AG08396 (cell line): ENCODE data around the gene FBXO31.
"Not testable (repeated sequence)": the region's sequence is repeated elsewhere in the genome, so short reads cannot be mapped to it uniquely, and the experiment has no call there.

ENCODE experiments used
- DNase-seq: peaks from one replicate; pipeline ENCODE4 v3.0.0; 2012; ENCODE audit warnings: low spot score, mixed read lengths

FBXO31 gene

DNA sequence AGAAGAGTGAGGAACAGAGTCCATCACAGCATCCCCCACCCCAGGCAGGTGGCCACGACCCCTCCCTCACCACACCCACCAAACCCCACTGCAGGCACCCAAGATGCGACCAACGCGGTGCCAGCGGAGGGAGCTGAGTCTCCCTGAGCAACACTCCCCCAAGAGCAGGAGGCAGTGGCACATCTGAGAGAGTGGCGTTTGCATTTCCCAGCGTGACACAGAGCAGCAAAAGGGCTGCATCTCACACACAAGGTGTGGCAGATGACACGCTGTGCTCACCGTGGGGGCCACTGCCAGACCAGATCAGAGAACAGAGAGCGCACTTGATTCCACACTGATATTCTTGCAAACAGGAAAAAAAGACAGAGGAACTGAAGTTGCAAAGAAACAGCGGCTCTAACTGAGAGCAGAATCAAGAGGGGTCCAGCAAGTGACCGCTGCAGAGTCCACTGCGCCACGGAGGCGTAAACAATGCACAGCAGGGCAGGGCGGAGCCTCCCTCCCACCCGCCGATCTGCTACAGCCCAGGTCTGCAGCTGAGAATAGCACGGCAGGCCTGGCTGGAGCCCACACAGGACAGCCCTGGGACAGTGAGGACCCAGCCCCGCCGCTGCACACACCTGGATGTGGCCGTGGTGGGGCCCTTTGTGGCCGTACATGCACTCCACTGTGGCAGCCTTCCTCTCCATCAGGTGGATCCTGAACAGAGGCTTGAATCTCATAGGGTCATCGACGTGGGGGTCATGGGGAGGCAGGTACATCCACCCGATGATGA is 40.4 kb downstream of the FBXO31 start:
- no peak for DNase-seq

DNA sequence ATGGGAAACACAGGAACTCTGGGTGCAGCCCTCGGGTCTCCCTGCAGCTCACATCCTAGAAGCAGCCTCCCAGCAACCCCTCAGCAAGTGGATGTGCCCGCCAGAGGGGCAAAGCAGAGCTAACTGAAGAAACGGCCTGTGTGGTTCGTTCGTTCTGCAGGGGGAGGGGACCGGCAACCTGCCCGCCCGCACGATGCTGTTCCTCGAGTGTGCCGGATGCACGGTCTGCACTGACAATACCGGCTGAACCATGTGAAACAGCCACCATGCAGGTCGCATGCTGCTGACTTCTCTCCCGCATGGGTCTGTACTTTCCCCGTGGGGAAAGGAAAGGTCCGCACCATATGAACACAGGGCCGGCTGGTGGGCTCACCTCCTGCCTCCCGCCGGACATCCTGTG is 41.1 kb downstream of the FBXO31 start:
- no peak for DNase-seq

DNA sequence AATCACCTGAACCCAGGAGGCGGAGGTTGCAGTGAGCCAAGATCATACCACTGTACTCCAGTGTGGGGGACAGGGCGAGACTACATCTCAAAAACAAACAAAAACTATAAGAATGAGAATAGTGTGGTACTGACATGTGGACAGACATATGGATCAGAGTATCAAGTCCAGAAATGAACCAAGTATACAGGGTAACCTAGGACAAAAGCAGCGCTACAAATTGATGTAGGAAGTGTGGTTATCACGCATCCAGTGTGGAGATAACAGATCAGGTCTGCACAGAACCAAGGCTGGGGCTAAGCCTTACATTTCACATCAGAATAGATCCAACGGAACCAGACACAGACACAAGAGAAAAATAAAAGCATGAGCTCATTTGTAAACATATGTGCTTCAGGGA is 43.4 kb downstream of the FBXO31 start:
- DNase-seq: no peak

DNA sequence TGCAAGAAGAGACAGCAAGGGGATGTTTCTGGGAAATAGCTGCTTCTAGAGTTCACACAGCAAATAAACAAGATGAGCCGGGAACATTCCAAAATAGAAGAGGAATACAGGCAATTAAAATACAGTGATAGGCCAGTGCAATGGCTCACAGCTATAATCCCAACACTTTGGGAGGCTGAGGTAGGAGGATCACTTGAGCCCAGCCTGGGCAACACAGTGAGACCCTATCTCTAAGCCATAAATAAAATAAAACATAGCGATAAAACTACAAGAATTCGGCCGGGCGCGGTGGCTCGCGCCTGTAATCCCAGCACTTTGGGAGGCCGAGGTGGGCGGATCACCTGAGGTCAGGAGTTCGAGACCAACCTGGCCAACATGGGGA is 43.9 kb downstream of the FBXO31 start:
- DNase-seq: not testable (repeated sequence)

DNA sequence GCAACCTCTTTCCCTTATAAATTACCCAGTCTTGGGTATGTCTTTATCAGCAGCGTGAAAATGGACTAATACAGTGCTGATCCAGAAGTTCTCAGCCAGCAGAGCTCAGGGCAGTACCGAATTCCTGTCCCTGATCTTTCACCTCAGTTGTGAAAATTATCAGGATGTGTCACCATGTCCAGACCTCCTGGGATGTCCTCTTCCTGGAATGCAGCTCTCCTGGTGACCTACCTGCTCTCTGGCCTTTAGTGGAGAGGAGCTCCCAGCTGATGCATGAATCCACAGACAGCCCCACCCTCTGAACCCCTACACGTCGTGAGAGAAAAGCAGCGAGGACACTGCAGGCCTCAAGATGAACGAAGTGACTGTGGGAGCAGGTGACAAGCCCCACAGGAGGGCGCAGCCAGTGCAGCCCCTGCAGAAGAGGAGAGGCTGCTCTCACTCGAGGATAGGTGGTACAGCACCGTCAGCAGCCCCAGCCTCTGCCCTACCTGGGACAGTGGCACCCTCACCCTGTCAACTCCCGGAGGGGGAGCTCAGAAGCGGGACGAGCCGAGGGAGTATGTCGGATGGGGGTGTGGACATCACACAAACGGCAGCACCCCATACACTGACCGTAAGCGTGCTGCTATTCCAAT is 44.4 kb downstream of the FBXO31 start:
- no peak for DNase-seq

DNA sequence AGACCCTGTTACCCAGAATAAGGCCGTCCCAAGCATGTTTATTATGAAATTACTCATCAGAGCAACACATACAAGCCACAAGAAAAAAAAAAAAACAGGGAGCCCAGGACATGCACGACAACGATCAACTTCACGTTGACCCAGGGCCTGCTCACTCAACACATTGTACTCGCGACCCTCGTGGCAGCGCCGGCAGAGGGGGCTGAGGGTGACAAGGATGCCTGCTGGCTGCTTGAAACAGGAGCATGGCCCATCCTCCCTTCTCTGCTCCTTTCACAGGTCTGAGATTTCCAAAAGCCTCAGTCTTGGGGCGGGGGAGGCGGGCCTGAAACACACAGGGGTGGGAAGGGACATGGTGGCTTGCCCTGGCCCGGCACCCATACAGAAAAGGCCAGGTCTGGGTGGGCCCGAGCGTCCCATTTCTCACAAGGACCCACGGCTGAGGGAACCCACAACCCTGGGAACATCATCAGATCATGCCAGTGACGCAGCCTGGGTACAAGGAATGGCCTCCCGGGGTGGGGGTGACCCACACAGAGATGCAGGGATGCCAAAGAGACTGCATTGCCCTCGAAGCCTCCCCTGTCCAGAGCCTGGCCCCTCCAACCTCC is 45.3 kb downstream of the FBXO31 start:
- DNase-seq: no peak

DNA sequence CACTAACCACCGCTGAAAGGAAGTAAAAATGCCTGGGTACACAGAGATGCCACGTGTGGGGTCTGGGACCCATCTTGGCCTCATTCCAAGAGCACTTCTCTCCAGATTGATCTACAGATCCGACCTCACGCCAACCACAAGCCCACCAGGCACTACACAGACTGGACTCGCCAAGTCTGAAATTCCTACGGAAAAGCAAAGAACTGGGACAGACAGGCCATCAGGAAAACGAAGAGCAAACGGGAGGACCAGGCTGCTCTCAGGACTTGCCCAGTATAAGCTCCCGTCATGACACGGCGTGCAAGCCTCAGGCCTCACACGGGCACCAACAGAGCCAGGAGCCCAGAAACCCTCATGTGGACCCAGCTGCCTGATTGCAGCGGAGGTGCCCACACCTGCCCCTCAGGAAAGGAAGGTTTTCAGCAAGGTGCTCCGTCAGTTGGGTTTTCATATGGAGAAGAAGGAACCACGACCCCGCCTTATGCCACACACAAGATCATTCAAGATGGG is 46.3 kb downstream of the FBXO31 start:
- DNase-seq: no peak

DNA sequence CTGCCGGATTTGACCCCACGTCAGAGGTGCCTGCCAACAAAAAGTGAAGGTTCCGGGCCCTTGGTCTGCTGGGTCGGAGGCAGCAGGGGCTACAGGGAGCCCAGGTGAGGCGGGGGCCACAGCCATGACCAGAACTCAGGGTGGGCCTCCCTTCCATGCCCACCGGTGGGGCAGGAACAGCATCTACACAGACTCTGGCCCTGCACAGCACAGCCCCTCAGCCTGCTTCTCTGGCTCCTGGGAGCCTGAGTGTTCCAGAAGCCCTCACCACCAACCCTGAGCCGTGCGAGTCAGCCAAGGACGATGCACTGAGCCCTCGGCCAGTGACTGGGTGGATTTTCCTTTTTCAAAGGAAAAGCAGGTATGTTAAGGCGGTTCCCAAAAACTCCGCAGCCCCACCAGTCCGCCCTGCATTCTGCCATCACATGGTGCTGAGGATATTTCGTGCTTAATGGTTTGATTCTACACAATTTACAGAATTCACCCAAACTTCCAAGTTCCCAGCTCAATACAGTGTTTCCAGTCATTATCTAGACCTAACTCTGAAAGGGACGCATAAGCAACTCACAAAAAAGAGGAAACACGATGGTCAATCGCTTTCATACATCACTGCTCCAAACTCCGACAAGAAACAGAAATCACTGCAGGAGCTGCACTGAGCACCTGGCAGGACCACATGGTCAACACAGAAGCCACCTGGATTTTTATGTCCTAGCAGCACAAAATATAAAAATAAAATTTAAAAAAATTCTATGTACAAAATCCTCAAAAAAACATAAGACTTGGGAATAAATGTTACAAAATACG is 46.9 kb downstream of the FBXO31 start:
- no peak for DNase-seq

DNA sequence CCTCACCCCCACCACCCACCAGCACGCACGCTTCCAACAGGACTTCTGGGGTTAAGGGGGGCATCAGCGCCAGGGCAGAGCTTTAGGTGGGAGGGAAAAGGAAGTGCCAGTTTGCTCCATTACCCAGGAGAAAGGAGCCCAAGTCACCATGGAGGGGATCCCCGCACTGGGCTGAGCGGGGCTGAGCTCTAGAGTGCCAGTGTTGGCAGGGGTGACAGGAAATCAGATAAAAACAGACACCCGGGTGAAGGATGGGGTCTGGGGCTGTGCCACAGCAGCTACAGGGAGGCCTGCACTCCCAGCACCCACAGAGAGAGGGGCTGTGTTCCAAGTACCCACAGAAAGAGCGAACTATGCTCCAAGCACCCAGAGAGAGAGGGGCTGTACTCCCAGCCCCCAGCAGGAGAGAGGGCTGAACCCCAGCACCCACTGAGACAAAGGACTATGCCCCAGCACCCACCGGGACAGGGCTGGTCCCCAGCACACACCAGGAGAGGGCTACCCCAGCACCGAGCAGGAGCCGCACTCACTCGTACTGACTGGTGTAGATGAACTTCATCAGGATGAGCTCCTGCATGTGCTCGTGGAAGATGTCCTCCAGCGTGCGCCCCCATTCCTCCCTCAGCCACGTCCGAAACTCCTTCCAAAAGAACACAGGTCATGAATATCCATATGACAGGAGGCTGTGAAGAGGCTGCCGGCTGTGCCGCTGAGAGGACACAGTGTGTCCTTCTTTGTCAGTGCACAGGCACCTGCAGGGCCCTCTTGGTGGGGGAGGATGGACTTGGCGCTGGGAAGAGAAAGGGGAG is 47.7 kb downstream of the FBXO31 start:
- DNase-seq: no peak

DNA sequence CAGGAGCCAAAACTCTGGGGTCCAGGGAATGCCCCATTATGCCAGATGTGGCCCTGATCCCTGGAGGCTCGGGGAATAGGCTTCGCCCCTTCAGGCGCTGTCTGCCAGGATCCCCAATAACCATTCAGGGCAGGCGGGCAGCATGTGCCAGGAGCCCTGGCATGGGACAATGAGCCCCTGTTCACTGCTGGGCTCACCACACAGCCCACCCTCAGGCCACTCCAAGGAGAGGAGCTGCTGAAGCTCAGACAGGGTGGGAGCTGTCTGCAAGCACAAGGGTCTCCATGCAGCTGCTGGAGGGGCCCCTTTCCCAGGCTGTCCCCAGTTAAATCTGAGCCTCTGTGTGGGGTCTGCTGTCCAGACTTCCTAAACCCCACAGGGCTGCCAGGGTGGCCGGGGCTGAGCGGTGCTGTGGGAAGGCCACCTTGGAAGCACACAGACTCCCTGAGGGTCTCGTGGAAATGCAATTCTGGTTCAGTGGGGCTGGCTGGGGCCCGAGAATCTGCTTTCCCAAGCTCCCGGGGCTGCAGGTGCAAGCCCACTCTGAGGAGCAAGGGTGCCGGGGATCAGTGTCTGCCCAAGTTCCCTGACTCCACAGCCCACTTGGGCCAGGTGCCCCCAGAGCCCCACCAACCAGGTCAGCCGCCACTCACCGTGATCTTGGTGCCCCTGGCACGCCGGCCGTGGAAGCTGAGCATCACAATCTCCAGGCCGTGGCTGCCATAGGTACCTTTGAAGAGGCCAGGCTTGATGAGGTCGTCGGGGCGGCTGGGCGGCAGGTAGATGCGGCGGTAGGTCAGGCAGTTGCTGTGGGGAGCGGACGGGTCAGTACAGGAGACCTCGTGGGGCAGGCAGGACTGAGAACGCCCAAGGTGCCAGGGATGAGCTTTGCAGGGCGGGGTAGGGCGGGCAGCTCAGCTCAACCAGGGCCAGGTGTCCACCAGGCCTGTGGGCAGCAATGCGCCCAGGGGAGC is 48.6 kb downstream of the FBXO31 start:
- no peak for DNase-seq

DNA sequence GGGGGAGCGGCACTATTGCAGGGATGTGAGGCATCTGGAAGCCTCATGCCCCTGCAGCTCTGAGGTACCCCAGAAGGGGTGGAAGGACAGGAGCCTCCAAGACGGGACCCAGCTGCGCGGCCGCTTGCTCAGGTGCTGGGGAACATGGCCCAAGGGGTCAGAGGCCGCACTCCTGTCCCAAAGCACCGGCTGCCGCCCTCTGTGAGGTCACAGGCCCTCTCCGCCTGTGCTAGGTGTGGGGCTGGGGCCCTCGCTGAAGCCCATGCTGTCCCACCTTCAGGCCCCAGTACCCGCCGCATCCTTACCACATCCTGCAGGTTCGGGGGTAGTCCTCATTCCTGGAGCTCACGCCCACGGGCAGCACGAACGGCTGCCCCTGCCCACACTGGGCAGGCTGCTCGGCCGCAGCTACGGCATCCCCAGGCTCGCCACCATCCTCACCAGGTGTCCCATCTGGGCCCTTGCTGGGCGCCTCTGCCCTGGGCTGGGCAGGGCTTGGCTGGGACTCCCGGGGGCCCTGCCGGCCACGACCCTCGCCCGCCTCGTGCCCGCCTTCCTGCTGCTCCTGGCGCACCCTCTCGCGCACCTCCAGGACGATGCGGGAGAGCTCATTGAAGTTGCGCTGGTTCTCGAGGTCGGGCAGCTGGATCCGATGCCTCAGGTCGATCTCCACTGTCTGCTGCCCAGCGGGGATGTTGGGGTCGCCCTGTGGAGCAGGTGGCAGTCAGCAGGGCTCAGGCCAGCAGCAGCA is 49.8 kb downstream of the FBXO31 start:
- no peak for DNase-seq

DNA sequence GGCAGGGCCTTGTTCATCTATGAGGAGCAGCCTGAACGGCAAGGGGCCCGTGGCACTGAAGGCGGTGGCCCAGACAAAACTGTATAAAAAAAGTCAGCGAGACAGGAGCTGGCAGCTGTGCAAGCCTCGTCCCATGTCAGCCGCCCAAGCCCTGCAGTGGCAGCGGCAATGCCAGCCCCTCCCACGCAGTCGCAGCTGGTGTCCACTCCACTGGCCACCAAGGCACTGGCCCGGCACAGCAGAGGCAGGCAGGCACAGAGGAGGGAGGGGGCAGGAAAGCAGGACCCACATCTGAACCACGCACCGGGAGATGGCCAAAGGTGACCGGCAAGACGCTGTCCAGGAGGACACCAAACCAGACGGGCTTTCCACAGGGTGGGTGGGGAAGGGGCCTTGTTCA is 50.5 kb downstream of the FBXO31 start:
- no peak for DNase-seq

DNA sequence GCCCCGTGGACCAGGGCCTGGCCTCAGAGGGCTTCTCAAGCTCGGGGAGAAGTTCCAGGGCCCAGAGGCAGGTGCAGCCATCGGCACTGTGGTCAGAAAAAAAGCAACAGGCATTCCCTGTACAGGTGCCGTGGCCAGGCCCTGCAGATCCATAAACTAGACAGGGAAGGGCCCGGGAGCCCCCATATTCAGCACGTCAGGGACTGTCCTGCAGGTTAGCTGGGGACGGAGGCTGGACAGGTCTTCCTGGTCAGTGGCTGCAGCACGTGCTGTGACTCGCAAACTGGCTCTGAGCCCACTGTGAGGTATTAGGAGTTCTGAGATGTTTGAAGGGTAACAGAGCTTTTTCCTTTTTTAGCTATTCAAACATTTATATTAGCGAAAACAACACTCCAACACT is 51.4 kb downstream of the FBXO31 start:
- peak; percentile 54 for DNase-seq

DNA sequence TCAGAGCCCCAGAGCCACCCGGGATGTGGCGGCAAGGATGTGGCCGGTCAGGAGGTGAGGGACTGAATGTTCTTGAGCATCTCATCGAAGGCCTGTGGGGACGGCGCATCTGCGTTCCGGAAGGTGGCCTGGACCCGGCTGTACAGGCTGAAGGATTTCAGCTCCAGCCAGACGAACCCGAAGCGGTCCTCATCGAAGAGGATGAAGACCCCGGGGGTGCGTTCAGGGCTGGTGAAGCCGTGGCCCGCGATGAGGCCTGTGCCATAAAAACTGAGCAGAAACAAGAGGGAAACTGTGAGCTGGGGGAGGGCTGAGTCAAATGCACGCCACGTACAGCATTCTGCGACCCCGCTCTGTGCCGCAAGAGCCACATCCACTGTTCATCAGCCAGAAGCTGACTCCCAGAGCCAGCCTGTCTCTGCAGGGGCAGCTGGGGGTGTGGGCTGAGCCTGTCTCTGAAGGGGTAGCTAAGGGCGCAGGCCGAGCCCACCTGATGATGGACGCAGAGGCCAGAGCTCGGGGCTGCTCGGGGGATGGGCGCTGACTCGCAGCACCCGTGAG is 52.3 kb downstream of the FBXO31 start:
- DNase-seq: no peak

DNA sequence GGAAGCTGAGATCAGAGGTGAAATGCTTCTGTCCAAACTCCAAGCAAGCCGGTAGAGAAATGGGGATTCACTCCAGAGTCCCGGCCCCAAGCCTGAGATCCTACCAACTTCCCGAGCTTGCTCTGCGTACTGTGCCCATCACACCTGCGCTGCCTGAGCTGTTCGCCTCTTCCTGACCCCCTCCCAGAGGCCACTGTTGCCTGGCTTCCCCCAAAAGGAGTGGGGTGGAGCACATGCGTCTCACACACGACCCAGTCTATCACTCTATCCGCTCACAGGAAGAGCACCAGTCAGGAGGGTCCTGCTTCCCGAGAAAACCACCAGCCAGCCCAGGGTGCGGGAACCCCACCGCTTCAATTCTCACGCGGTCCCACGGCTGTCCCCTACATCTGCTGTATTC is 52.9 kb downstream of the FBXO31 start:
- DNase-seq: no peak

DNA sequence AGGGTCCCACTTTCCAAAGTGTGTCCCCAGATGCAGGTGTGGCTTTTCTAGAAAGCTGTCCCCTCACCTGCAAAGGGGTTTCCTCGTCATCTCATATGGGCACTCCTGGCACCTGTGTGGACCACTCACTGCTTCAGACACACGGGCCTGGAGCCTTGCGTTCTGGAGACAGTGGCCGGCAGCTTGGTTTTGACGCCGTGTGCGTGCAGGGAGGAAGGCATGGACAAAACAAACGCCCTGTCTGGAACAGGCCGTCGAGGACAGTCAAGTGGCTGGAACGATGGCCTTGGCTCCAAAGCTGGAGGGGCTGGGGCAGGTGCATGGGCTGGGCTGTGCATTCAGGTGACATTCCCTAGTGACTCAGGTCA is 53.3 kb downstream of the FBXO31 start:
- no peak for DNase-seq

DNA sequence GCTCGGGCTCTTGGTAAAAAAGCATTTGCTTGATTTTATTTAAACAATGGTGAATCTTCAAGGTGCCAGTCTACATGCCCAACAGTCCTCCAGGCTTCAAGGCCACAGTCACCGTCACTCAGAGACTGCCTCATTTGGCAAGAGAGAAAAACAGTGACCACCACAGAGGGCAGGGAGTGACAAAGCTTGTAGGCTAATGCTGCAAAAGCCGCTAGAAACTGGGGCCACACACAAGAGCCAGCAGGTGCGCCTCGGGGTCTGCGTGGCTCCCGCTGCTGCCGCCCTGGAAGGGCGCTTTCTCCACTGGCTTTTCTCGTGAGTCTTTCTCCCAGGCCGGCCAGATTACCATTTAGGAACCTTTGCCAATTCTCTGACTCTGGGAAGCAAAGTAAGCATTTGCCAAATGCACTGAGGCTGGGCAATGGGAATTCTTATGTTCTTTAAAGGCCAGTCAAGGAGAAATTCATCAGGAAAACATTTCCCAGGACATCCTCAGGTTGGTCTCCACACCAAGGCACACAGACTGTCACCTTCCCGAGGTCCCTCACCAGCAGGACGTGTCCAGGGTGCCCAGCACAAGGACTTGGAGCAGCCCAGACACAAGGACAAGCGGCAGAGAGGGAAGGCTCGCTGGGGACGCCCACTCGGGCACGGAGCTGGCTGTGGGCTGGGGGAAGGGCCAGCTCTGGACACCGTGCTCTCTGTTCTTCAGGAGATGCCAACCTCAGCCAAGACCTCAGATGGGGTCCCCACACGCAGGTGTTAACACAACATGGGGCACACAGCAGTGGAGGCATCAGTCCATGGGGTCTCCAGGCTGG is 53.9 kb downstream of the FBXO31 start:
- DNase-seq: no peak

DNA sequence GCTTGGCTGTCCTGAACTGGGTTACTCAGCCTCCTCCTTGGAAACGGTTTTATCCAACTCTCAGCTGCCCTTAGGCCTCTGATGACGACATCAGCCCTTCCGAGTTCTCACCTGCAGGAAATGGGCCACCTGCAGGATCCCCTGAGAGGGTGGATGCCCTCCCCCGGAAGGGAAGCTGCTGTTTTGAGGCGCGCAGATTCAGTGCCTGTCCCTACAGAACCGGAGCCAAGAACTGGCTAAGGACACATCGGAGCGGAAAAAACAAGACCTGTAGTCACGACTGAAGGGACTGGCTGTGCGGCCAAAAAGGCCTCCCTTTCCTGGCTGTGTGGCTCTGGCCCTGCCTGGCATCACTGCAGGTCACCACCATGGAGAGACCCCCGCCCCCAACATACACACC is 54.7 kb downstream of the FBXO31 start:
- DNase-seq: no peak
